Endothelial cell of umbilical vein (primary cell): ENCODE results near the gene MUC2. TPM values are rescaled to one million over a fixed set of nuclear protein-coding genes. Genes with fewer than 3 reads are reported as not detected.

Source experiments
- BruUV-seq: library from RNA; stranded (reverse); fragments of 400-500 nt; replicated peaks from 2 replicates; lab custom pipeline; 2021; lab: Mats Ljungman, UMichigan
- CTCF ChIA-PET: fragments of 300-600, 350-600 bp; sonication (Branson Sonifier 250); formaldehyde crosslinking; loops from one replicate; lab custom pipeline; 2021; ENCODE audit warnings: antibody characterized with exemption, inconsistent platforms; lab: Charles Lee
- POLR2A ChIA-PET: fragments of 300-600, 350-600 bp; sonication (Branson Sonifier 250); formaldehyde crosslinking; loops from one replicate; lab custom pipeline; 2021; ENCODE audit warnings: antibody characterized with exemption, inconsistent platforms; lab: Charles Lee
- DNase-seq: peaks from one replicate; pipeline ENCODE4 v3.0.0-alpha.2; 2011; ENCODE audit warnings: low read depth, low spot score
- FAIRE-seq: peaks from 2 replicates; lab custom pipeline; 2011; peaks lifted over from hg19 to GRCh38; lab: Jason Lieb, UNC
- H2AFZ ChIP-seq: 2 replicates; pipeline ENCODE4 v1.6.0; 2012; ENCODE audit warnings: low read depth, low read length, control low read depth, inconsistent platforms
- H3K27ac ChIP-seq: 2 replicates; pipeline ENCODE4 v1.5.1; 2011; ENCODE audit warnings: low read depth, mild to moderate bottlenecking, control low read depth, low read length, moderate library complexity; ENCODE audit not compliant: insufficient read depth
- H3K27me3 ChIP-seq, 2 experiments: 2 replicates each; pipeline versions ENCODE4 v1.6.0 to v1.6.1; 2011; ENCODE audit warnings: low read length in 2 of 2, mixed read lengths in 1 of 2; ENCODE audit not compliant: control insufficient read depth in 2 of 2, insufficient read depth in 2 of 2
- H3K36me3 ChIP-seq, 2 experiments: 2 replicates in 1 of 2; 3 replicates in 1 of 2; pipeline ENCODE4 v1.5.1; 2011; ENCODE audit warnings: low read length in 2 of 2, mild to moderate bottlenecking in 1 of 2, moderate library complexity in 1 of 2; ENCODE audit not compliant: control insufficient read depth in 2 of 2, insufficient read depth in 2 of 2; ENCODE audit errors: extremely low read depth in 1 of 2
- H3K4me1 ChIP-seq: 3 replicates; pipeline ENCODE4 v1.5.1; 2011; ENCODE audit warnings: mild to moderate bottlenecking, low read length; ENCODE audit not compliant: control insufficient read depth, insufficient read depth; ENCODE audit errors: extremely low read depth
- H3K4me2 ChIP-seq: 2 replicates; pipeline ENCODE4 v1.6.1; 2011; ENCODE audit warnings: low read length, control low read depth, mixed read lengths; ENCODE audit not compliant: insufficient read depth
- H3K4me3 ChIP-seq, 3 experiments: fragments of 200-600 bp in 1 of 3; sonication (generic), shearing (Covaris generic) in 1 of 3; replicated peaks in 1 of 3; 2 replicates each; pipeline ENCODE4 v1.5.1; 2011 to 2016; ENCODE audit warnings: control low read depth in 3 of 3, low read length in 3 of 3, mild to moderate bottlenecking in 2 of 3, inconsistent platforms in 1 of 3, low read depth in 1 of 3, moderate library complexity in 1 of 3; ENCODE audit not compliant: insufficient read depth in 1 of 3
- H3K79me2 ChIP-seq: 2 replicates; pipeline ENCODE4 v1.6.0; 2012; ENCODE audit warnings: low read length, inconsistent platforms; ENCODE audit not compliant: control insufficient read depth, insufficient read depth
- H3K9ac ChIP-seq: replicated peaks from 2 replicates; pipeline ENCODE3; 2011; ENCODE audit warnings: low read length, control low read depth; ENCODE audit not compliant: insufficient read depth; ENCODE audit errors: extremely low read depth
- H3K9me1 ChIP-seq: replicated peaks from 3 replicates; pipeline ENCODE4 v1.6.0; 2011; ENCODE audit warnings: mild to moderate bottlenecking, low read length; ENCODE audit not compliant: control insufficient read depth, insufficient read depth; ENCODE audit errors: extremely low read depth
- H3K9me3 ChIP-seq: replicated peaks from 2 replicates; pipeline ENCODE4 v1.5.1; 2012; ENCODE audit warnings: low read length, inconsistent platforms; ENCODE audit not compliant: control insufficient read depth, insufficient read depth
- H4K20me1 ChIP-seq: replicated peaks from 2 replicates; pipeline ENCODE3; 2011; ENCODE audit warnings: mild to moderate bottlenecking, low read length; ENCODE audit not compliant: control insufficient read depth, insufficient read depth; ENCODE audit errors: extremely low read depth
- CTCF ChIP-seq, 2 donors: IDR thresholded peaks; 1 replicate in 1 of 2; 2 replicates in 1 of 2; pipeline ENCODE4 v1.5.1; 2011; ENCODE audit warnings: low read length in 2 of 2, mild to moderate bottlenecking in 2 of 2, moderate library complexity in 2 of 2, control low read depth in 1 of 2, inconsistent platforms in 1 of 2, low read depth in 1 of 2; ENCODE audit not compliant: insufficient read depth in 1 of 2; ENCODE audit errors: extremely low read depth in 1 of 2
- EZH2 ChIP-seq: IDR thresholded peaks from 2 replicates; pipeline ENCODE4 v1.6.1; 2012; ENCODE audit warnings: borderline replicate concordance, low read depth, mild to moderate bottlenecking, moderate library complexity, low read length, inconsistent platforms; ENCODE audit not compliant: severe bottlenecking
- FOS ChIP-seq: IDR thresholded peaks from 2 replicates; pipeline ENCODE4 v1.6.1; 2011; ENCODE audit warnings: mild to moderate bottlenecking, low read length, moderate library complexity, borderline replicate concordance; ENCODE audit not compliant: insufficient read depth
- GATA2 ChIP-seq: IDR thresholded peaks from 2 replicates; pipeline ENCODE4 v1.7.0; 2011; ENCODE audit warnings: low read depth, mild to moderate bottlenecking, moderate library complexity, mixed read lengths, low read length; ENCODE audit not compliant: insufficient read length, insufficient read depth
- JUN ChIP-seq: IDR thresholded peaks from 2 replicates; pipeline ENCODE4 v1.6.1; 2011; ENCODE audit warnings: borderline replicate concordance, low read depth; ENCODE audit not compliant: insufficient read length, insufficient read depth
- MAX ChIP-seq: IDR thresholded peaks from 2 replicates; pipeline ENCODE4 v1.6.1; 2011; ENCODE audit not compliant: insufficient read depth, insufficient read length
- MYC ChIP-seq: IDR thresholded peaks from one replicate; pipeline ENCODE4 v1.6.1; 2011; ENCODE audit warnings: mild to moderate bottlenecking, low read depth, low read length
- POLR2A ChIP-seq: IDR thresholded peaks from 2 replicates; pipeline ENCODE4 v1.6.1; 2012; ENCODE audit warnings: low read depth, mild to moderate bottlenecking, control low read depth, low read length
- POLR2AphosphoS5 ChIP-seq: IDR thresholded peaks from 2 replicates; pipeline ENCODE4 v1.6.1; 2012; ENCODE audit warnings: low read depth, mild to moderate bottlenecking, control low read depth, low read length, moderate library complexity; ENCODE audit not compliant: insufficient read depth
- dilution Hi-C: fragments of 300-500 bp; cut with MboI; formaldehyde crosslinking; loops from one replicate; pipeline ENCODE4 v1.15.0; 2019; ENCODE audit warnings: low sequenced_read_pairs; ENCODE audit not compliant: extremely low pct_ligation_motif_present
- intact Hi-C: fragments of 100-400 bp; cut with micrococcal nuclease; formaldehyde crosslinking; loops from one replicate; pipeline ENCODE4 v1.10.0; 2022
- polyA plus RNA-seq, 4 experiments: library from polyadenylated mRNA; depleted of rRNA in 3 of 4; stranded (reverse) in 3 of 4; unstranded in 1 of 4; fragments of >200 nt; gene quantifications; 2 replicates each; pipeline versions ENCODE4 v1.2.1 to v1.2.3, GENCODE V29; 2011 to 2012; ENCODE audit warnings: missing spikeins in 1 of 4
- total RNA-seq: library from RNA; stranded (reverse); gene quantifications from 2 replicates; pipeline ENCODE4 v1.2.3, GENCODE V29; 2021

MUC2 gene
- total and polyA plus RNA-seq, 2 donors (not counting 3 experiments of a cell fraction or from before 2014, with no cell fraction given), result not detected

GRCh38 chr11:1025410-1026162 lies 49.1 kb upstream of the MUC2 start:
- dilution Hi-C loops, result no loop called here

More at GRCh38 chr11:1025410-1026162, 49.1 kb upstream of the MUC2 start:
- FAIRE-seq, result no peak
- no peaks in the 10 kb centered on the region for H3K79me2 ChIP-seq
- no peak overlapping the region for H3K4me2 ChIP-seq
- H3K9me1 ChIP-seq, result no peaks in the 10 kb centered on the region
- no peak overlapping the region for H3K9ac ChIP-seq
- H4K20me1 ChIP-seq, result no peaks in the 10 kb centered on the region
- ChIA-PET CTCF (no interaction called here), POLR2A (no interaction called here)
- H3K4me3 ChIP-seq, result no peak overlapping the region
- intact Hi-C loops, result no loop called here
- no peak overlapping the region for H2AFZ ChIP-seq
- DNase-seq, result no peak
- H3K36me3 ChIP-seq, result no peaks in the 10 kb centered on the region
- no peak for TF ChIP-seq MAX
- no peak for TF ChIP-seq CTCF (IDR thresholded peaks at IDR 0.05; ENCODE audit: extremely low read depth in 1 of 2, insufficient read depth in 1 of 2, low read depth in 1 of 2, low read length in 2 of 2)
- TF ChIP-seq GATA2, result no peak
- no peak for TF ChIP-seq POLR2AphosphoS5
- no peak for TF ChIP-seq FOS
- no peak for TF ChIP-seq POLR2A
- no peak for TF ChIP-seq MYC
- TF ChIP-seq JUN, result no peak
- TF ChIP-seq EZH2, result no peak
- BruUV-seq, result no TSS peak
- H3K27ac ChIP-seq, result no peak overlapping the region
- no peaks in the 10 kb centered on the region for H3K9me3 ChIP-seq
- H3K27me3 ChIP-seq, result no peaks in the 10 kb centered on the region
- H3K4me1 ChIP-seq, result no peaks in the 10 kb centered on the region
